GM12878 (cell line): ENCODE measurements around the gene PPP1R37. TPM values are rescaled to one million over a fixed set of nuclear protein-coding genes. Genes with fewer than 3 reads are reported as not detected.

Source experiments
- CHD2 ChIP-seq: IDR thresholded peaks from 2 replicates; pipeline ENCODE4 v1.6.1; 2011; ENCODE audit warnings: low read depth, low read length, improper control_type of control experiment, borderline replicate concordance
- EP300 ChIP-seq, 2 experiments: fragments of 150-350 bp in 1 of 2; IDR thresholded peaks; 2 replicates each; pipeline ENCODE4 v1.6.1; 2011 to 2012; ENCODE audit warnings: low read depth in 2 of 2, low read length in 2 of 2, borderline replicate concordance in 1 of 2, improper control_type of control experiment in 1 of 2, inconsistent platforms in 1 of 2; ENCODE audit not compliant: control insufficient read depth in 1 of 2
- GABPA ChIP-seq: IDR thresholded peaks from 2 replicates; pipeline ENCODE4 v1.6.1; 2014; ENCODE audit warnings: antibody characterized with exemption, low read depth, mild to moderate bottlenecking, inconsistent platforms
- HCFC1 ChIP-seq: fragments of 150-350 bp; IDR thresholded peaks from 2 replicates; pipeline ENCODE4 v1.6.1; 2014; ENCODE audit warnings: low read length
- IKZF1 ChIP-seq: fragments of 450-650 bp; conservative IDR thresholded peaks from 2 replicates; pipeline ENCODE4 v1.6.1; 2017; ENCODE audit warnings: antibody characterized with exemption, mild to moderate bottlenecking
- NFYA ChIP-seq: IDR thresholded peaks from 2 replicates; pipeline ENCODE4 v1.6.1; 2011; ENCODE audit warnings: low read depth, mild to moderate bottlenecking, low read length, improper control_type of control experiment, borderline replicate concordance
- NFYB ChIP-seq: IDR thresholded peaks from 2 replicates; pipeline ENCODE4 v1.6.1; 2011; ENCODE audit warnings: low read depth, mild to moderate bottlenecking, low read length, improper control_type of control experiment, moderate library complexity; ENCODE audit not compliant: insufficient read depth
- NR2C1 ChIP-seq: fragments of 450-650 bp; IDR thresholded peaks from 2 replicates; pipeline ENCODE4 v1.6.1; 2017; ENCODE audit warnings: antibody characterized with exemption, mild to moderate bottlenecking, moderate library complexity
- POLR2A ChIP-seq: IDR thresholded peaks from 2 replicates; pipeline ENCODE4 v1.6.1; 2011; ENCODE audit warnings: low read depth, mild to moderate bottlenecking, low read length
- RBBP5 ChIP-seq: fragments of 200-600 bp; sonication (generic); conservative IDR thresholded peaks from 2 replicates; pipeline ENCODE4 v1.6.1; 2016
- SP1 ChIP-seq: IDR thresholded peaks from one replicate; pipeline ENCODE4 v1.6.1; 2011; ENCODE audit warnings: low read depth, low read length
- STAT1 ChIP-seq: fragments of 450-650 bp; conservative IDR thresholded peaks from 2 replicates; pipeline ENCODE4 v1.6.1; 2014; ENCODE audit warnings: antibody characterized with exemption, mild to moderate bottlenecking
- TAF1 ChIP-seq: IDR thresholded peaks from 2 replicates; pipeline ENCODE4 v1.6.1; 2011; ENCODE audit warnings: mild to moderate bottlenecking, low read depth, low read length, borderline replicate concordance
- TCF12 ChIP-seq: IDR thresholded peaks from 2 replicates; pipeline ENCODE4 v1.6.1; 2011; ENCODE audit warnings: low read depth, mild to moderate bottlenecking, low read length
- WRNIP1 ChIP-seq: IDR thresholded peaks from 2 replicates; pipeline ENCODE4 v1.6.1; 2011; ENCODE audit warnings: low read depth, low read length, improper control_type of control experiment, borderline replicate concordance
- YBX1 ChIP-seq: fragments of 450-650 bp; IDR thresholded peaks from 2 replicates; pipeline ENCODE4 v1.6.1; 2016; ENCODE audit warnings: antibody characterized with exemption
- YY1 ChIP-seq: IDR thresholded peaks from 2 replicates; pipeline ENCODE4 v1.6.1; 2011; ENCODE audit warnings: low read depth, mild to moderate bottlenecking, low read length
- polyA plus RNA-seq, 11 experiments: library from polyadenylated mRNA; depleted of rRNA in 4 of 11; unstranded in 6 of 11; stranded (reverse) in 5 of 11; fragments of >200 nt; fragmentation: Nextera tagmentation in 4 of 11; fragmentation: Illumina TruSeq in 1 of 11; extraction: Ambion mirVana in 4 of 11; extraction: Trizol in 1 of 11; gene quantifications; 1 replicate in 1 of 11; 2 replicates in 10 of 11; pipeline versions ENCODE4 v1.2.1 to v1.2.3, GENCODE V29; 2011 to 2016; ENCODE audit warnings: inconsistent platforms in 2 of 11, missing spikeins in 2 of 11, low read depth in 1 of 11
- total RNA-seq, 4 experiments: library from RNA; depleted of rRNA in 3 of 4; stranded (reverse); fragments of >200 nt in 3 of 4; fragmentation: Illumina TruSeq in 1 of 4; extraction: Trizol in 1 of 4; gene quantifications; 2 replicates each; pipeline versions ENCODE4 v1.2.1 to v1.2.3, GENCODE V29; 2013 to 2021
- TF ChIP-seq, protein P1 (sequence below): fragments of 450-650 bp; conservative IDR thresholded peaks from 2 replicates; pipeline ENCODE4 v1.6.1; 2017; ENCODE audit warnings: mild to moderate bottlenecking, moderate library complexity
- TF ChIP-seq, protein P2 (sequence below): fragments of 450-650 bp; IDR thresholded peaks from 2 replicates; pipeline ENCODE4 v1.6.1; 2017; ENCODE audit warnings: antibody characterized with exemption, mild to moderate bottlenecking, moderate library complexity
- TF ChIP-seq, protein P3 (sequence below): fragments of 450-650 bp; IDR thresholded peaks from 2 replicates; pipeline ENCODE4 v1.6.1; 2016; ENCODE audit warnings: mild to moderate bottlenecking
- TF ChIP-seq, protein P4 (sequence below): fragments of 450-650 bp; IDR thresholded peaks from 2 replicates; pipeline ENCODE4 v1.6.1; 2018; ENCODE audit warnings: borderline replicate concordance, mild to moderate bottlenecking; ENCODE audit not compliant: partially characterized antibody

PPP1R37 gene
- total and polyA plus RNA-seq, 10 of the 15 experiments (the other 5 are each of a cell fraction or from before 2014, with no cell fraction given), result 0.09 to 21.3 (median 5.1) TPM; not detected in 1

DNA sequence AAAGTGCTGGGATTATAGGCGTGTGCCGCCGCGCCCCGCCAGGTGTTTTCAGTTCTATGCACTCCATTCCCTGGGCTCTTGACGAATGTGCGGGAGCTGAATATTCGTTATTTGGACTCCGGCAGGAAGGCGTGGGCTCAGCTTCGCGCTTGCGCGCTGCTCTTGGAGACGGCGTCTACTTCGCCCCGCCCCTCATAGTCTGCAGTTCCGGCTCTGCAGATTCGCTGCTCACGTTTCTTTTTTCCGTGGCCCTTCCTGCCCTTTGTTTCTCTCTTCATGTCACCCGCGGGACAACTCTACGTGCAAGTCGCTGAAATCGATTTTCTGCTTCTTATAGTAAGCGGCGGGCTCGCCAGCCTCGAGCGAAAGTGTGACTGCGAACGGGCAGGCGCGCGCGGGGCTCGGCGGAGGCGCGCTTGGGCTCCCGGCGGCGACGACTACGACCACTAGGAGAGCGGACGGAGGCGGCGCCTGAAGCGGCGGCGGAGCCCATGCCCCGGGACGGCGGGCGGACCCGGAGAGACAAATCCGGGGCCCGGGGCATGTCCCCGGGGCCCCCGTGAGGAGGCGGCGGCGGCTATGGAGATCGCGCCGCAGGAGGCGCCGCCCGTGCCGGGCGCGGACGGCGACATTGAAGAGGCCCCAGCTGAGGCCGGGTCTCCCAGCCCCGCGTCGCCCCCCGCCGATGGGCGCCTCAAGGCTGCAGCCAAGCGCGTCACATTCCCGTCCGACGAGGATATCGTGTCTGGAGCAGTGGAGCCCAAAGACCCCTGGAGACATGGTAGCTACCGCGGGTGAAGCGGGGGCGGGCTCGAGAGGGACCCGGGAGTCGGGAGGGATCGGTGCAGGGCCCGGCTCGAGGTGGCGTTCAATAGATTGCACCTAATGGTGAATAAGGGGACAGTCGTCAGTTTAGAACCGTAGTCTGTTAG lies at the start of gene PPP1R37 (continued):
- TF ChIP-seq, protein P1, sequence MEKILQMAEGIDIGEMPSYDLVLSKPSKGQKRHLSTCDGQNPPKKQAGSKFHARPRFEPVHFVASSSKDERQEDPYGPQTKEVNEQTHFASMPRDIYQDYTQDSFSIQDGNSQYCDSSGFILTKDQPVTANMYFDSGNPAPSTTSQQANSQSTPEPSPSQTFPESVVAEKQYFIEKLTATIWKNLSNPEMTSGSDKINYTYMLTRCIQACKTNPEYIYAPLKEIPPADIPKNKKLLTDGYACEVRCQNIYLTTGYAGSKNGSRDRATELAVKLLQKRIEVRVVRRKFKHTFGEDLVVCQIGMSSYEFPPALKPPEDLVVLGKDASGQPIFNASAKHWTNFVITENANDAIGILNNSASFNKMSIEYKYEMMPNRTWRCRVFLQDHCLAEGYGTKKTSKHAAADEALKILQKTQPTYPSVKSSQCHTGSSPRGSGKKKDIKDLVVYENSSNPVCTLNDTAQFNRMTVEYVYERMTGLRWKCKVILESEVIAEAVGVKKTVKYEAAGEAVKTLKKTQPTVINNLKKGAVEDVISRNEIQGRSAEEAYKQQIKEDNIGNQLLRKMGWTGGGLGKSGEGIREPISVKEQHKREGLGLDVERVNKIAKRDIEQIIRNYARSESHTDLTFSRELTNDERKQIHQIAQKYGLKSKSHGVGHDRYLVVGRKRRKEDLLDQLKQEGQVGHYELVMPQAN, result peak; percentile 93
- TF ChIP-seq NR2C1, result peak; percentile 61
- TF ChIP-seq WRNIP1, result peak; percentile 78; the same call in 1 of the 2 replicates
- TF ChIP-seq, protein P2, sequence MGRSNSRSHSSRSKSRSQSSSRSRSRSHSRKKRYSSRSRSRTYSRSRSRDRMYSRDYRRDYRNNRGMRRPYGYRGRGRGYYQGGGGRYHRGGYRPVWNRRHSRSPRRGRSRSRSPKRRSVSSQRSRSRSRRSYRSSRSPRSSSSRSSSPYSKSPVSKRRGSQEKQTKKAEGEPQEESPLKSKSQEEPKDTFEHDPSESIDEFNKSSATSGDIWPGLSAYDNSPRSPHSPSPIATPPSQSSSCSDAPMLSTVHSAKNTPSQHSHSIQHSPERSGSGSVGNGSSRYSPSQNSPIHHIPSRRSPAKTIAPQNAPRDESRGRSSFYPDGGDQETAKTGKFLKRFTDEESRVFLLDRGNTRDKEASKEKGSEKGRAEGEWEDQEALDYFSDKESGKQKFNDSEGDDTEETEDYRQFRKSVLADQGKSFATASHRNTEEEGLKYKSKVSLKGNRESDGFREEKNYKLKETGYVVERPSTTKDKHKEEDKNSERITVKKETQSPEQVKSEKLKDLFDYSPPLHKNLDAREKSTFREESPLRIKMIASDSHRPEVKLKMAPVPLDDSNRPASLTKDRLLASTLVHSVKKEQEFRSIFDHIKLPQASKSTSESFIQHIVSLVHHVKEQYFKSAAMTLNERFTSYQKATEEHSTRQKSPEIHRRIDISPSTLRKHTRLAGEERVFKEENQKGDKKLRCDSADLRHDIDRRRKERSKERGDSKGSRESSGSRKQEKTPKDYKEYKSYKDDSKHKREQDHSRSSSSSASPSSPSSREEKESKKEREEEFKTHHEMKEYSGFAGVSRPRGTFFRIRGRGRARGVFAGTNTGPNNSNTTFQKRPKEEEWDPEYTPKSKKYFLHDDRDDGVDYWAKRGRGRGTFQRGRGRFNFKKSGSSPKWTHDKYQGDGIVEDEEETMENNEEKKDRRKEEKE, result 0 out of 2 replicates have a peak, but pooled peaks have one; percentile 21
- TF ChIP-seq EP300 (IDR thresholded peaks at IDR 0.05; ENCODE audit: borderline replicate concordance in 1 of 2, control insufficient read depth in 1 of 2, low read depth in 2 of 2, low read length in 2 of 2), result peak in 1 of 2 experiments; percentile 100; a peak in 2 of 4 replicates
- TF ChIP-seq HCFC1, result peak; percentile 78
- TF ChIP-seq NFYA, result no peak
- no peak for TF ChIP-seq RBBP5
- TF ChIP-seq NFYB, result no peak
- peak; percentile 75 for TF ChIP-seq YY1
- TF ChIP-seq IKZF1, result peak; percentile 98
- TF ChIP-seq, protein P3, sequence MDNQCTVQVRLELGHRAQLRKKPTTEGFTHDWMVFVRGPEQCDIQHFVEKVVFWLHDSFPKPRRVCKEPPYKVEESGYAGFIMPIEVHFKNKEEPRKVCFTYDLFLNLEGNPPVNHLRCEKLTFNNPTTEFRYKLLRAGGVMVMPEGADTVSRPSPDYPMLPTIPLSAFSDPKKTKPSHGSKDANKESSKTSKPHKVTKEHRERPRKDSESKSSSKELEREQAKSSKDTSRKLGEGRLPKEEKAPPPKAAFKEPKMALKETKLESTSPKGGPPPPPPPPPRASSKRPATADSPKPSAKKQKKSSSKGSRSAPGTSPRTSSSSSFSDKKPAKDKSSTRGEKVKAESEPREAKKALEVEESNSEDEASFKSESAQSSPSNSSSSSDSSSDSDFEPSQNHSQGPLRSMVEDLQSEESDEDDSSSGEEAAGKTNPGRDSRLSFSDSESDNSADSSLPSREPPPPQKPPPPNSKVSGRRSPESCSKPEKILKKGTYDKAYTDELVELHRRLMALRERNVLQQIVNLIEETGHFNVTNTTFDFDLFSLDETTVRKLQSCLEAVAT, result 0 out of 2 replicates have a peak, but pooled peaks have one; percentile 13
- peak; percentile 56; the same call in 1 of the 2 replicates for TF ChIP-seq CHD2
- TF ChIP-seq TAF1, result no peak
- TF ChIP-seq STAT1, result peak; percentile 77; the same call in 1 of the 2 replicates
- TF ChIP-seq TCF12, result peak; percentile 73
- TF ChIP-seq YBX1, result no peak
- peak; percentile 56; the same call in 1 of the 2 replicates for TF ChIP-seq GABPA
- TF ChIP-seq SP1, result peak; percentile 90
- TF ChIP-seq, protein P4, sequence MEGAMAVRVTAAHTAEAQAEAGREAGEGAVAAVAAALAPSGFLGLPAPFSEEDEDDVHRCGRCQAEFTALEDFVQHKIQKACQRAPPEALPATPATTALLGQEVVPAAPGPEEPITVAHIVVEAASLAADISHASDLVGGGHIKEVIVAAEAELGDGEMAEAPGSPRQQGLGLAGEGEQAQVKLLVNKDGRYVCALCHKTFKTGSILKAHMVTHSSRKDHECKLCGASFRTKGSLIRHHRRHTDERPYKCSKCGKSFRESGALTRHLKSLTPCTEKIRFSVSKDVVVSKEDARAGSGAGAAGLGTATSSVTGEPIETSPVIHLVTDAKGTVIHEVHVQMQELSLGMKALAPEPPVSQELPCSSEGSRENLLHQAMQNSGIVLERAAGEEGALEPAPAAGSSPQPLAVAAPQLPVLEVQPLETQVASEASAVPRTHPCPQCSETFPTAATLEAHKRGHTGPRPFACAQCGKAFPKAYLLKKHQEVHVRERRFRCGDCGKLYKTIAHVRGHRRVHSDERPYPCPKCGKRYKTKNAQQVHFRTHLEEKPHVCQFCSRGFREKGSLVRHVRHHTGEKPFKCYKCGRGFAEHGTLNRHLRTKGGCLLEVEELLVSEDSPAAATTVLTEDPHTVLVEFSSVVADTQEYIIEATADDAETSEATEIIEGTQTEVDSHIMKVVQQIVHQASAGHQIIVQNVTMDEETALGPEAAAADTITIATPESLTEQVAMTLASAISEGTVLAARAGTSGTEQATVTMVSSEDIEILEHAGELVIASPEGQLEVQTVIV, result peak; percentile 84
- TF ChIP-seq POLR2A, result peak; percentile 80
